ENCODE measurements around the gene PLEKHA4. TPM values are rescaled to one million over a fixed set of nuclear protein-coding genes. Genes with fewer than 3 reads are reported as not detected.
A peak's percentile ranks its signal among the peaks of the same experiment; 100 is the strongest.

The PLEKHA4 gene
- total and polyA plus RNA-seq, 2 of the 13 experiments (the other 11 are each of a cell fraction or from before 2014, with no cell fraction given), result 4.8 to 6.0 TPM

DNA sequence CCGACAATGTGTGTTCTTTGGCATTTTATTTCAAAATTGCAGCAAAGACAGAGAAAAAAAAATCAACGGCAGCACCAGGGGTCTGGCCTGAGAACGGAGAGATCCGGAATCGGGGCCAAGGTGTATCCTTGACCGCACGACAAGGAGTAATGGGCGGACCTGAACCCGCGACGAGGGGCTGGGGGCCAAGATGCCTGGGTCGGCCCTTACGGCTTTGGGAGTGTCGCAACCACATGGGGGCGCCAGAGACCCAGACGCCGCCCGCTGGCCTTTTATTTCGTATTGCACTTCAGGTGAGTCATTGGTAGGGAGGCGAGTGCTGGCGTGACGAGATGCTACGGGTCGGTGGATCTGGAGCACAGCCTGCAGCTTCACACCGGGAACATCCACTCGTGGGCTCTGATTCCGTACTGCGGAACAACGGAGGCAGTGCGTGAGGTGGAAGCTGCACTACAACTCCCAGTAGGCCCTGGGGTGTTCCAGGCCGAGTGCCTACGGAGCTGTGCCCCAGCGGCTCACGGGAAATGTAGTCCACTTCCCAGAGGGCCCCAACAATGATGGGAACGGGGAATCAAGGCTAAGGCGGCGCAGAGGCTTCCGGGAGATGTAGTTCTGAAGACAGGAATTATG lies 73.2 kb downstream of the PLEKHA4 start (continued):
- TF ChIP-seq PHF5A (CRISPR knock-in tag; IDR thresholded peaks at IDR 0.05; ENCODE audit: low read depth, unreplicated experiment), result no peak
- TF ChIP-seq CEBPZ (IDR thresholded peaks at IDR 0.05; ENCODE audit: low read length), result no peak
- peak; percentile 83 for TF ChIP-seq IRF2 (CRISPR knock-in tag; IDR thresholded peaks at IDR 0.05)
- peak; percentile 97 for TF ChIP-seq CTCF (CRISPR knock-in tag; IDR thresholded peaks at IDR 0.05)
- TF ChIP-seq RARA (CRISPR knock-in tag; IDR thresholded peaks at IDR 0.05), result no peak
- no peak for TF ChIP-seq HMGA1 (CRISPR knock-in tag; conservative IDR thresholded peaks at IDR 0.05)
- no peak for TF ChIP-seq POLR2AphosphoS2 (IDR thresholded peaks at IDR 0.05; ENCODE audit: low read depth, low read length)
- TF ChIP-seq ZNF317 (CRISPR knock-in tag; IDR thresholded peaks at IDR 0.05), result no peak; the same call in 1 of the 2 replicates
- TF ChIP-seq REXO4 (CRISPR knock-in tag; IDR thresholded peaks at IDR 0.05; ENCODE audit: borderline replicate concordance), result no peak
- TF ChIP-seq MNT (IDR thresholded peaks at IDR 0.05), result no peak
- no peak for TF ChIP-seq ZNF674 (CRISPR knock-in tag; IDR thresholded peaks at IDR 0.05; ENCODE audit: low read depth)
- TF ChIP-seq IRX3 (CRISPR knock-in tag; IDR thresholded peaks at IDR 0.05; ENCODE audit: borderline replicate concordance, low read depth), result no peak
- TF ChIP-seq PTBP1 (IDR thresholded peaks at IDR 0.05; ENCODE audit: low read depth, low read length, poor library complexity, severe bottlenecking), result no peak
- no peak for TF ChIP-seq MEF2D (CRISPR knock-in tag; IDR thresholded peaks at IDR 0.05)
- no peak for TF ChIP-seq SP1 (IDR thresholded peaks at IDR 0.05)
- no peak; the same call in 1 of the 2 replicates for TF ChIP-seq SP1 (CRISPR knock-in tag; IDR thresholded peaks at IDR 0.05)
- no peak for TF ChIP-seq DMAP1 (CRISPR knock-in tag; IDR thresholded peaks at IDR 0.05)
- TF ChIP-seq, protein P1, sequence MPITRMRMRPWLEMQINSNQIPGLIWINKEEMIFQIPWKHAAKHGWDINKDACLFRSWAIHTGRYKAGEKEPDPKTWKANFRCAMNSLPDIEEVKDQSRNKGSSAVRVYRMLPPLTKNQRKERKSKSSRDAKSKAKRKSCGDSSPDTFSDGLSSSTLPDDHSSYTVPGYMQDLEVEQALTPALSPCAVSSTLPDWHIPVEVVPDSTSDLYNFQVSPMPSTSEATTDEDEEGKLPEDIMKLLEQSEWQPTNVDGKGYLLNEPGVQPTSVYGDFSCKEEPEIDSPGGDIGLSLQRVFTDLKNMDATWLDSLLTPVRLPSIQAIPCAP (CRISPR knock-in tag; IDR thresholded peaks at IDR 0.05; ENCODE audit: low read depth), result no peak
- TF ChIP-seq DNMT3B (CRISPR knock-in tag; conservative IDR thresholded peaks at IDR 0.05), result no peak
- TF ChIP-seq EED (CRISPR knock-in tag; IDR thresholded peaks at IDR 0.05), result peak; percentile 62; the same call in 1 of the 2 replicates
- TF ChIP-seq TSC22D2 (CRISPR knock-in tag; IDR thresholded peaks at IDR 0.05; ENCODE audit: borderline replicate concordance), result no peak
- no peak for TF ChIP-seq ZBTB20 (CRISPR knock-in tag; IDR thresholded peaks at IDR 0.05; ENCODE audit: borderline replicate concordance, low read depth)
- TF ChIP-seq ZNF83 (CRISPR knock-in tag; IDR thresholded peaks at IDR 0.05; ENCODE audit: borderline replicate concordance), result no peak
- TF ChIP-seq ZSCAN9 (CRISPR knock-in tag; IDR thresholded peaks at IDR 0.05; ENCODE audit: borderline replicate concordance), result no peak
- TF ChIP-seq MYC (CRISPR knock-in tag; IDR thresholded peaks at IDR 0.05; ENCODE audit: borderline replicate concordance), result no peak
